ENCODE measurements around the gene S100A2.

The S100A2 gene

GRCh38 chr1:153565529-153566374, at the start of gene S100A2:
S100A2 (minus strand) TSS chr1:153565844; CDS start chr1:153563877, 1,967 bp downstream.
- DNase-seq, result no peak

GRCh38 chr1:153615406-153615805, 49.8 kb upstream of the S100A2 start:
- DNase-seq, result no peak

DNA sequence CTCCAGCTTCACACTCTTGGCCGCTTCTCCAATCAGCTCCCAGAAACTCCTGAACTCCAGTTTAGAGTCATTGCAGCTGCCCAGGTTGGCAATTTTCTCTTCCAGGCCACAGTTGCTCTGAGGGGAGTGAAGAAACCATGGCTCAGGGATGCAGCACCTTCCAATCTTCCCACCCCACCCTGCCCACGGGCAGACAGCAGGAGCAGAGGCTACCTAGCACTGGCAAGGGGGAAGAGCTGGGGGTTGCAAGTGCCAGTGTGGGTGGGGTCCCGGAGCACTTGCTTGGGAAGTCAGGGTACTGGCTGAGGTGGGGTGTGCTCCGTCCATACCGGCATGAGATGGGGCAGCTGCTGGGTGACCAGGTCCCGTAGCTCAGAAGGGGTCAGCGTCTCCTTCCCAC, 49.3 kb upstream of the S100A2 start:
- no peak for DNase-seq

DNA sequence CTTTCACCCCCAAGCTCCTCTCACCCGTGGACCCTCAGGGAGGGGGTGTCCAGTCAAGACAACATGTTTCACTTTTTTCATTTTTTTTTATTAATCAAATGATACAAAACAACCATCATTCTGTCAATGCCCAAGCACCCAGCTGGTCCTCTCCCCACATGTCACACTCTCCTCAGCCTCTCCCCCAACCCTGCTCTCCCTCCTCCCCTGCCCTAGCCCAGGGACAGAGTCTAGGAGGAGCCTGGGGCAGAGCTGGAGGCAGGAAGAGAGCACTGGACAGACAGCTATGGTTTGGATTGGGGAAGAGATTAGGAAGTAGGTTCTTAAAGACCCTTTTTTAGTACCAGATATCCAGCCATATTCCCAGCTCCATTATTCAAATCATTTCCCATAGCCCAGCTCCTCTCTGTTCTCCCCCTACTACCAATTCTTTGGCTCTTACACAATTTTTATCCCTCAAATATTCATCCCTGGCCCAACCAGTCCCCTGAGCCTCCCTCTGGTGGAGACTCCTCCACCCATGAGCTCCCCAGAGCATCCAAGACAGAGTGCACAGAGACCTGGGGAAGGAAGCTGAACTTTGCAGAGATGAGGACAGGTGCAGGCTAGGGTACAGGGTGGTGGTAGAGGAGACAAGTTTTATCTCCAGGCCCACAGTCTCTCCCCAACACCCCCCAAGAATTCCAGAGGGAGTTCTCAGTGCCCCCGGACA, 48.7 kb upstream of the S100A2 start:
- no peak for DNase-seq

- no peak for DNase-seq
Measured at GRCh38 chr1:153613406-153613805, 47.8 kb upstream of the S100A2 start.

- DNase-seq, result no peak
Measured at GRCh38 chr1:153612755-153613331, 47.2 kb upstream of the S100A2 start, which contains the start of gene S100A16. S100A16 (minus strand) TSS chr1:153613137; CDS start chr1:153608151, 4,986 bp downstream.

DNA sequence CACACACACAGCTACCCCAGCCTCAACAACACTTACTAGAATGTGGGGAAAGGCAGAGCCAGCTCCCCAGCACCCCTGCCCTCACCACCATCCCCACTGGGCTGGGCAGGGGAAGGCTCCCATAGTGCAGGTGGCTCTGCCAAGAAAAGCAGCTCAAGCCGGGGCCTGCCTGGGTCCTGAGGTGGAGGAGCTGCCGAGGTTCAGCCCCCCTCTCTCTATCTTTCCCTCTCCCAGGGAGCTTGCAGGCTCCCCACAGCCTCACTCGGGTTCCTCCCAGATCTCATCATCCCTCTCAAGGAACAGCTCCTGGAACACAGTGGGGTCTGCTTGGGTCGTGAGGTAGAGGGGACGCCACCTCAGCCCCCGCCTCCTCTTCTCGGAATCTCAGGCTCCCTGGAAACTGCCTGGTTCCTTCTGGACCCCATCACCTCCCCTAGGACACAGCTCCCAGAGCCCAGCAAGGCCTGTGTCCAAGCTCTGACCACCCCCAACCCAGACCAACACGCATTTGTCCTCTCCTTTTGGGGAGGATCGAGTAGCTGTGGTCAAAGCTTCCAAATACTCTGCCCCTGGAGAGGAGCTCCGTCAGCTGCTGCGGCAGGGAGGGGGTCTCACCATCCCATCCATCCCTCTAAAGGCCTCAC, 46.6 kb upstream of the S100A2 start:
- DNase-seq, result no peak

GRCh38 chr1:153611356-153611755, 45.7 kb upstream of the S100A2 start:
- DNase-seq, result no peak

- no peak for DNase-seq
Measured at GRCh38 chr1:153610811-153611301, 45.2 kb upstream of the S100A2 start.

DNA sequence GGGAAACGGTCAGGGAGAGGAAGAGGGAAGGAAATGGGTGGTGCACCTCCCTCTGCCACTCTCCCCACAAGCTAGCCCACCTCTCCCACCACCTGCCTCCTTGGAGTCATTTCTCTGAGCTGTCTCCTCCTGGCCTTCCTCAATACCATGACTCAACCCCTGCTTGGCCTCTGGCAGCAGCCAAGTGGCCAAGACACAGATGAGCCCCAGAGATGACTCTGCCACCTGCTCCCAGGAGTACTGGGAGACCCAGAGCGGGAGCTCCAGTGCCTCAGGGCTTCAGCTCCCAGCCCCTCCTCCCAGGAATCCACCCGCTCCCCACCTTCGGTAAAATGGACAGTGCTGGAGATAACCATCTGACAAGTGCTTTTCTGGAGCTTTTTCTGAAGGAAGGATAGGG, 44.7 kb upstream of the S100A2 start:
- DNase-seq, result no peak

GRCh38 chr1:153609585-153609907, 43.9 kb upstream of the S100A2 start:
- DNase-seq, result no peak

- DNase-seq, result no peak
Measured at GRCh38 chr1:153608742-153609584, 43.3 kb upstream of the S100A2 start.

- DNase-seq, result no peak
Measured at GRCh38 chr1:153608089-153608682, 42.5 kb upstream of the S100A2 start.

- no peak for DNase-seq
Measured at GRCh38 chr1:153607381-153607780, 41.7 kb upstream of the S100A2 start.

DNA sequence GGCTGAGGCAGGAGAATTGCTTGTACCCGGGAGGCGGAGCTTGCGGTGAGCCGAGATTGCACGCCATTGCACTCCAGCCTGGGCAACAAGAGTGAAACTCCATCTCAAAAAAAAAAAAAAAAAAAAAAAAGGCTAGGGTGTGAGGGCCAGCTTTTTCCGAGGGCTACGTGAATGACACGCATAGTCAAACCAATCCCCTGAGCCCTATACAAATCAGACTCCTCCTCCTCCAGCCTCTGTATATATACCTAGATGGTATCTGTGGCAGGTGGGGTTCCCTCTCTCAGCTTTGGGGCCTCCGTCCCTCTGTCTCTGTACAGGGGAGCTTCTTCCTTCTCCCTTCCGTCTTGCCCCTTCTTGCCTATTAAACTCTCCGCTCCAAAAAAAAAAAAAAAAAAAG, 40.5 kb upstream of the S100A2 start:
- no peak for DNase-seq

- no peak for DNase-seq
Measured at GRCh38 chr1:153602749-153603148, 37.1 kb upstream of the S100A2 start.

DNA sequence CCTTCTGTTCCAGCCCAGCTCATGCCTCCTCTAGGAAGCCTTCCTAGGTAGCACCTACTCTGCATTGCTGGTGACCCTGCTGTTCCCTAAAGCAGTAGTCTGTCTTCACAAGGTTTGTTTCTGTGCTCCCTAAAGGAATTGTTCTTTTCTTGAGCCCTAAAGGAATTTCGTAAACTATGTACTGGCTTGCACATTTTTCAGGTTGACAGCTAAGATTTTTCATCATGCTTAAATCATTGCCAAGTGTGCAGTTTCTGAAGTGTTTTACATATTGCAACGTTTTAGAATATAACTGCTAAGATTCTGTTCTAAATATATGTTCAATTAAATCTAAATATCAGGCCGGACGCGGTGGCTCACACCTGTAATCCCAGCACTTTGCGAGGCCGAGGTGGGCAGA, 34.2 kb upstream of the S100A2 start:
- DNase-seq, result no peak

GRCh38 chr1:153598309-153599172, 32.9 kb upstream of the S100A2 start:
- DNase-seq, result peak in 1 of 6 experiments; percentile 5

DNA sequence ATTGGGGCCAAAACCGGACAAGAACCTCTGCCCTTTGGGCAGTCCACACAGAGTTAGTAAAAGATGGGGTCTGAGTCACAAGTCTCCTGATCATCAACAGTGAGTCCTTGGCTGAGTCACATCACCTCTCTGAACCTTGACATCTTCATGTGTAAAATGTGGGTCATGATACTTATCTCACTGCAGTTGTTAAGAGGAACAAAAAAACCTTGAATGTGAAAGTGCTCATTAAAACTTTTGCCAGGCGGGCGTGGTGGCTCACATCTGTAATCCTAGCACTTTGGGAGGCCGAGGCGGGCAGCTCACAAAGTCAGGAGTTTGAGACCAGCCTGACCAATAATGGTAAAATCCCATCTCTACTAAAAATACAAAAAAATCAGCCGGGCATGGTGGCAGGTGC, 31.6 kb upstream of the S100A2 start:
- DNase-seq, result no peak

DNA sequence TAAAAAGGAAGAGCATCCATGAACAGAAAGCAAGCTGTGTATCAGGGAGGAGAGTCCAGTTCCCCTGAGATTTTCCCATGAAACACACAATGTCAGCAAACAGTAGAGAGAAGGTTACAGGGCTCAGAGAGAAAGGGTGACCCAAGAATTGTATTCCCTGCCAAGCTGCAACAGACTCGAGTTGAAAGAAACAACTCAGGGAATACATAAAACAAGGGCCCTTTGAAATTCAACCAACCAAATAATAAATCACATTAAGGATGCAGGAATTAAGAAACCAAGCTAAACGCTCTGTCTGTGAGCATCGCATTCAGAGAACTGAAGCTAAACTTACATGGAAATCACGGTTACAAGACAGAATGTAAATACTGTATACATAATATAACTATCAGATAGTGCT, 27.1 kb upstream of the S100A2 start:
- DNase-seq, result no peak

GRCh38 chr1:153588482-153588881, 22.8 kb upstream of the S100A2 start:
- no peak for DNase-seq

All from stimulated activated naive CD4-positive, alpha-beta T cell (primary cell).